Right lobe of liver (tissue), 6 donors: ENCODE data around the gene ELF3. TPM values are rescaled to one million over a fixed set of nuclear protein-coding genes. Genes with fewer than 3 reads are reported as not detected.
A peak's percentile ranks its signal among the peaks of the same experiment; 100 is the strongest.
"Not testable (repeated sequence)": the region's sequence is repeated elsewhere in the genome, so short reads cannot be mapped to it uniquely, and the experiment has no call there.

Experiments used
- ATAC-seq, 4 donors: fragments of 200-7000 bp; cut with Tn5 transposase; one replicate each; pipeline ENCODE4 v1.9.1; 2020; ENCODE audit warnings: mild to moderate bottlenecking in 4 of 4, moderate library complexity in 4 of 4
- DNase-seq, 3 donors: peaks; one replicate each; pipeline ENCODE4 v3.0.0-alpha.2; 2020
- H3K27ac ChIP-seq, 3 donors: fragments of 200-600 bp; one replicate each; pipeline ENCODE4 v1.8.0; 2022
- H3K27me3 ChIP-seq, 2 donors: fragments of 200-600 bp; one replicate each; pipeline ENCODE4 v1.8.0; 2022
- H3K36me3 ChIP-seq, 4 donors: fragments of 200-600 bp; sonication (generic) in 1 of 4; one replicate each; pipeline versions ENCODE4 v1.5.1 to v1.8.0; 2017 to 2022; ENCODE audit warnings: control low read depth in 1 of 4
- H3K4me1 ChIP-seq, 4 donors: fragments of 200-600 bp; sonication (generic) in 1 of 4; one replicate each; pipeline versions ENCODE4 v1.5.1 to v1.8.0; 2017 to 2022; ENCODE audit warnings: control low read depth in 1 of 4
- H3K4me3 ChIP-seq, 3 donors: fragments of 200-600 bp; one replicate each; pipeline ENCODE4 v1.8.0; 2022
- H3K9me3 ChIP-seq, 4 donors: fragments of 200-600 bp; sonication (generic) in 1 of 4; one replicate each; pipeline versions ENCODE4 v1.5.1 to v1.8.0; 2017 to 2022; ENCODE audit warnings: control low read depth in 1 of 4
- CTCF ChIP-seq, 4 donors: fragments of 200-600 bp in 3 of 4; fragments of 450-650 bp in 1 of 4; IDR thresholded peaks; one replicate each; pipeline versions ENCODE4 v1.5.1 to v1.8.0; 2016 to 2022; ENCODE audit warnings: antibody characterized with exemption in 4 of 4, mild to moderate bottlenecking in 2 of 4
- POLR2A ChIP-seq: fragments of 450-650 bp; IDR thresholded peaks from one replicate; pipeline ENCODE4 v1.6.1; 2017; ENCODE audit warnings: antibody characterized with exemption, mild to moderate bottlenecking
- WGBS: methylation state at CpG from one replicate; pipeline ENCODE4 v1.1.6; 2018; ENCODE audit warnings: low coverage, low lambda C conversion rate; ENCODE audit not compliant: insufficient coverage; ENCODE audit errors: missing lambda C conversion rate; 5-methylcytosine and 5-hydroxymethylcytosine counted together
- intact Hi-C, 2 donors: fragments of 100-400 bp; cut with DNase I; formaldehyde crosslinking; loops; one replicate each; pipeline versions ENCODE4 v1.11.2 to v1.14.1; 2022
- total RNA-seq, 6 experiments: library from RNA; depleted of rRNA in 2 of 6; stranded (reverse); fragments of >200 nt in 2 of 6; fragmentation: NEBNext Ultra II Directional in 3 of 6; extraction: Animal tissue kit (Norgen Biotek cat#: 25700) in 3 of 6; gene quantifications; one replicate each; pipeline versions ENCODE4 v1.1.0 to v1.2.4, GENCODE V29; 2016 to 2023
- donor health status: DM: no; HTN: yes; CAD: no.
- donor health status: DM: no; HTN: no; CAD: no.
- donor health status: DM: no; HTN: no; CAD: no.
- donor health status: DM: no; HTN: yes; CAD: no.
- donor health status: DM: no; HTN: yes; CAD: no.

Gene ELF3
- total RNA-seq, 6 experiments from 2014 or later = 12.6 to 266 (median 57.8) TPM

- 64% methylated on average over 11 of the region's 21 CpGs for WGBS
- ATAC-seq = no peak
Measured at GRCh38 chr1:202016811-202017748, 6.7 kb downstream of the ELF3 start.

DNA sequence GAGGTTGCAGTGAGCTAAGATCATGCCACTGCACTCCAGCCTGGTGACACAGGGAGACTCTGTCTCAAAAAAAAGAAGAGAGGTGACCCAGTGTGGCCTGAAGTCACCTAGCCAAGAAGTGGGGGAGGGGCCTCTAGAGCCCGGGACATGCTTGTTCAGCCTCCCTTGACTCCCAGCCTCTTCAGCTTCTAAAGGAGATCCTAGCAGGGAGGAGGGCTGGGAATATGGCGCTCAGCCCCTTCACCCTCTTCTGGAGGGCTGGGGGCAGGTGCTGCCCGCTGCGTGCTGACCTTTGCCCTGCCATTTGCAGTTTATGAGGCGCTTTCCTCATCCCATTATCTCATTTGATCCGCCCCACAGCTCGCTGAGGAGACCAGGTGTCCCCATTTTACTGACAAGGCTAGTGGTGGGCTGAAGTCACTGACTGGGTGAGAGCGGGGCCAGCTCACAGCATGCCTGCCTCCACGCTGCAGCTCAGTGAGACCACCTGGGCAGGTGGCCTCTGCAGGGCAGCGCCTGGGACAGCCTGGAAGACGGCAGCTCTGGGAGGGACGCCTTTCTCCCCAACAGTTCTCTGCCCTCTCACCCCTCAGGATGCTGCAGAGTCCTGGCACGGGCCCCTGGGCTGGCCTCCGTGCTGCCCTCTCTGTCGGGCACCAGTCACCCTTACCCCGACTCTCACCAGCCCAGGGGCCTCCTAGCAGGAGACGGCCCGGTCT lies 7.5 kb downstream of the ELF3 start:
- H3K27me3 ChIP-seq = no peaks in the 10 kb centered on the region
- WGBS = 22% methylated on average over 11 of the region's 18 CpGs
- DNase-seq (peak; percentile 57 to 80 (median 71)), ATAC-seq (peak; percentile 31 to 57 (median 34))
- peaks cover 0 to 57% (median 6%) of the 10 kb centered on the region in 4 donors for H3K4me1 ChIP-seq
- intact Hi-C loops = loop anchor here in 1 of 2 donors (5.0 kb wide), 1 partner anchor 89 kb away; no protein-coding TSS in a partner anchor
- H3K4me3 ChIP-seq = peak overlapping the region in 2 of 3 donors; percentile 34 to 35
- H3K36me3 ChIP-seq = peaks cover 0 to 32% (median 15%) of the 10 kb centered on the region in 4 donors
- H3K27ac ChIP-seq = peak overlapping the region; percentile 73 to 94 (median 89)
- no peaks in the 10 kb centered on the region for H3K9me3 ChIP-seq
- no peak for TF ChIP-seq POLR2A
- TF ChIP-seq CTCF (IDR thresholded peaks at IDR 0.05) = no peak

More at GRCh38 chr1:202016811-202017748, 6.7 kb downstream of the ELF3 start:
- H3K4me1 ChIP-seq = peaks cover 0 to 58% (median 8%) of the 10 kb centered on the region in 4 donors
- no peaks in the 10 kb centered on the region for H3K27me3 ChIP-seq
- H3K4me3 ChIP-seq = no peak overlapping the region
- H3K9me3 ChIP-seq = no peaks in the 10 kb centered on the region
- peaks cover 0 to 41% (median 15%) of the 10 kb centered on the region in 4 donors for H3K36me3 ChIP-seq
- intact Hi-C loops = loop anchor here in 1 of 2 donors (5.0 kb wide), 1 partner anchor 90 kb away; no protein-coding TSS in a partner anchor
- DNase-seq = peak in 1 of 3 donors; percentile 64
- TF ChIP-seq POLR2A (no peak), CTCF (IDR thresholded peaks at IDR 0.05) (no peak)
- peak overlapping the region; percentile 73 to 94 (median 89) for H3K27ac ChIP-seq

GRCh38 chr1:202018468-202019234 lies 8.3 kb downstream of the ELF3 start:
- Histone ChIP-seq H3K4me1 (peaks cover 0 to 58% (median 6%) of the 10 kb centered on the region in 4 donors), H3K36me3 (peaks cover 0 to 25% (median 11%) of the 10 kb centered on the region in 4 donors), H3K9me3 (no peaks in the 10 kb centered on the region), H3K27ac (peak overlapping the region; percentile 73 to 94 (median 89)), H3K27me3 (no peaks in the 10 kb centered on the region), H3K4me3 (peak overlapping the region in 2 of 3 donors; percentile 34 to 35)
- 37% methylated on average over 12 of the region's 19 CpGs for WGBS
- TF ChIP-seq CTCF (IDR thresholded peaks at IDR 0.05) (no peak), POLR2A (peak; percentile 35)
- DNase-seq (peak; percentile 86 to 94 (median 93)), ATAC-seq (peak; percentile 55 to 89 (median 81))
- intact Hi-C loops = loop anchor here in 1 of 2 donors (5.0 kb wide), 1 partner anchor 89 kb away; no protein-coding TSS in a partner anchor

DNA sequence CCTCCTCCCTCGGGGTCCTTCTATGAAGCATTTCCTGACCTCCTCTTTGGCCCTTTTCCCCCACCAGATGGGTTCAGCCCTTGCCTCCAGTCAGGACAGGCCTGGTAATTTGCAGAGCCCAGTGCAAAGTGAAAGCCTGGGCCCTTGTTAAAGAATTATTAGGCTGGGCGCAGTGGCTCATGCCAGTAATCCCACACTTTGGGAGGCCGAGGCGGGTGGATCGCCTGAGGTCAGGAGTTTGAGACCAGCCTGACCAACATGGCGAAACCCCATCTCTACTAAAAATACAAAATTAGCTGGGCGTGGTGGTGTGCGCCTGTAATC lies 8.8 kb downstream of the ELF3 start:
- intact Hi-C loops = loop anchor here in 1 of 2 donors (5.0 kb wide), 1 partner anchor 88 kb away; no protein-coding TSS in a partner anchor
- not testable (repeated sequence) for ATAC-seq, H3K27me3 ChIP-seq, H3K4me3 ChIP-seq, DNase-seq, H3K9me3 ChIP-seq
- H3K27ac ChIP-seq = peak overlapping the region in 2 of 3 donors; percentile 89 to 94
- H3K4me1 ChIP-seq = peaks cover 0 to 53% (median 6%) of the 10 kb centered on the region in 4 donors
- 66% methylated on average over 7 of the region's 8 CpGs for WGBS
- H3K36me3 ChIP-seq = peaks cover 0 to 19% (median 8%) of the 10 kb centered on the region in 4 donors
